ENCODE measurements around the gene KIF23. TPM values are rescaled to one million over a fixed set of nuclear protein-coding genes. Genes with fewer than 3 reads are reported as not detected.

The KIF23 gene
- total and polyA plus RNA-seq, 2 experiments from 2014 or later = 52.9 to 103 TPM

- TF ChIP-seq ZNF114 (CRISPR knock-in tag; IDR thresholded peaks at IDR 0.05) (no peak), CREB1 (CRISPR knock-in tag; IDR thresholded peaks at IDR 0.05; ENCODE audit: low read depth) (no peak), POLR2AphosphoS5 (IDR thresholded peaks at IDR 0.05; ENCODE audit: low read depth) (no peak), ZNF331 (CRISPR knock-in tag; IDR thresholded peaks at IDR 0.05; ENCODE audit: low read depth) (no peak), ZNF462 (CRISPR knock-in tag; IDR thresholded peaks at IDR 0.05) (no peak), CTCF (conservative IDR thresholded peaks at IDR 0.05; ENCODE audit: low read depth in 2 of 2) (no peak), JUNB (IDR thresholded peaks at IDR 0.05; ENCODE audit: unreplicated experiment) (no peak)
- H2AFZ ChIP-seq = no peak overlapping the region
- H3K4me2 ChIP-seq = no peak overlapping the region
- H3K27ac ChIP-seq (ENCODE audit: low read depth) = peak overlapping the region; percentile 4; the same call in 1 of the 2 replicates
- ATAC-seq (no peak), DNase-seq (ENCODE audit: low spot score) (no peak)
- H3K4me1 ChIP-seq (ENCODE audit: insufficient read depth) = no peaks in the 10 kb centered on the region
- H3K27me3 ChIP-seq (ENCODE audit: insufficient read depth) = no peaks in the 10 kb centered on the region
- Mint-ChIP-seq H3K4me3 (no peak overlapping the region), H3K27ac (no peak overlapping the region), H3K36me3 (ENCODE audit: low read depth) (peaks cover 82% of the 10 kb centered on the region), H3K27me3 (ENCODE audit: insufficient read depth, low read depth, poor library complexity) (no peaks in the 10 kb centered on the region), H3K9me3 (no peaks in the 10 kb centered on the region), H3K4me1 (no peaks in the 10 kb centered on the region)
- no peaks in the 10 kb centered on the region for H3F3A ChIP-seq (replicated peaks; ENCODE audit: low read depth)
- peaks cover 64% of the 10 kb centered on the region for H3K36me3 ChIP-seq (ENCODE audit: insufficient read depth)
- H3K79me2 ChIP-seq (replicated peaks; ENCODE audit: insufficient read depth) = peaks cover 8% of the 10 kb centered on the region; the same call in 1 of the 2 replicates
- peaks cover 7% of the 10 kb centered on the region for H4K20me1 ChIP-seq (replicated peaks; ENCODE audit: insufficient read depth)
- no peak overlapping the region for H3K4me3 ChIP-seq
- H3K9me2 ChIP-seq (ENCODE audit: insufficient read depth) = no peaks in the 10 kb centered on the region
Measured at GRCh38 chr15:69436951-69437350, 22.8 kb downstream of the KIF23 start.

Measured in GM23338 (cell line).